ENCODE data around the gene SLC26A5.

Gene SLC26A5

GRCh38 chr7:103347507-103348267, 98.3 kb downstream of the SLC26A5 start, which contains the start of gene PSMC2:
PSMC2 (plus strand) TSS chr7:103347643; CDS start chr7:103347712, 69 bp downstream.
- peak; percentile 92 for DNase-seq

- DNase-seq, result no peak
Observed at GRCh38 chr7:103346396-103346795, 99.6 kb downstream of the SLC26A5 start.

GRCh38 chr7:103344453-103345149, 101.4 kb downstream of the SLC26A5 start, which contains the start of gene DNAJC2:
DNAJC2 (minus strand) TSS chr7:103344767; CDS start chr7:103344622, 145 bp downstream.
- peak; percentile 95 for DNase-seq

GRCh38 chr7:103343758-103344452, 102.1 kb downstream of the SLC26A5 start:
- DNase-seq, result no peak

GRCh38 chr7:103343332-103343731, 102.7 kb downstream of the SLC26A5 start:
- DNase-seq, result no peak

- DNase-seq, result no peak
Observed at GRCh38 chr7:103341466-103341865, 104.5 kb downstream of the SLC26A5 start.

GRCh38 chr7:103338864-103339263, 107.1 kb downstream of the SLC26A5 start:
- DNase-seq, result no peak

- DNase-seq, result no peak
Observed at GRCh38 chr7:103336761-103337160, 109.2 kb downstream of the SLC26A5 start.

- DNase-seq, result no peak
Observed at GRCh38 chr7:103325744-103326143, 120.3 kb downstream of the SLC26A5 start.

All from NCI-H2227 treated with DMSO at 0.1 percent for 48 hours (cell line).